Activated CD8-positive, alpha-beta T cell treated with anti-CD3 and anti-CD28 coated beads for 36 hours (primary cell): Measurements from ENCODE around the gene BCAR1. TPM values are rescaled to one million over a fixed set of nuclear protein-coding genes. Genes with fewer than 3 reads are reported as not detected.
"Not testable (repeated sequence)": the region's sequence is repeated elsewhere in the genome, so short reads cannot be mapped to it uniquely, and the experiment has no call there.

ENCODE experiments used
- ATAC-seq: fragments of 200-7000 bp; cut with Tn5 transposase; one replicate; pipeline ENCODE4 v1.10.0; 2021; ENCODE audit warnings: mild to moderate bottlenecking, moderate library complexity
- CTCF ChIA-PET: fragments of 350-600 bp; sonication (Branson Sonifier 250); formaldehyde crosslinking; loops from one replicate; lab custom pipeline; 2021; ENCODE audit warnings: antibody characterized with exemption; lab: Charles Lee
- POLR2A ChIA-PET: fragments of 350-600 bp; sonication (Branson Sonifier 250); formaldehyde crosslinking; loops from one replicate; lab custom pipeline; 2021; ENCODE audit warnings: antibody characterized with exemption; lab: Charles Lee
- DNase-seq: peaks from one replicate; pipeline ENCODE4 v3.0.0-alpha.2; 2020
- H3K27ac Mint-ChIP-seq: one replicate; pipeline ENCODE4 v1.8.0; 2021; ENCODE audit warnings: mild to moderate bottlenecking, mixed read lengths
- H3K27me3 Mint-ChIP-seq: one replicate; pipeline ENCODE4 v1.8.0; 2021; ENCODE audit warnings: mixed read lengths
- H3K36me3 Mint-ChIP-seq: one replicate; pipeline ENCODE4 v1.8.0; 2021; ENCODE audit warnings: low read depth, mixed read lengths
- H3K4me1 Mint-ChIP-seq: one replicate; pipeline ENCODE4 v1.8.0; 2021; ENCODE audit warnings: low read depth, mixed read lengths
- H3K4me3 Mint-ChIP-seq: one replicate; pipeline ENCODE4 v1.8.0; 2021; ENCODE audit warnings: mild to moderate bottlenecking, moderate library complexity, mixed read lengths
- H3K9me3 Mint-ChIP-seq: one replicate; pipeline ENCODE4 v1.8.0; 2021; ENCODE audit warnings: mixed read lengths
- CTCF ChIP-seq: fragments of 200-600 bp; IDR thresholded peaks from one replicate; pipeline ENCODE4 v1.8.0; 2022; ENCODE audit warnings: antibody characterized with exemption, mild to moderate bottlenecking
- intact Hi-C: fragments of 100-400 bp; cut with micrococcal nuclease; formaldehyde crosslinking; loops from one replicate; pipeline ENCODE4 v1.10.0; 2022
- total RNA-seq, 2 experiments: library from RNA; stranded (reverse); gene quantifications; one replicate each; pipeline ENCODE4 v1.2.3, GENCODE V29; 2021

Gene BCAR1
- total RNA-seq, 2 experiments from 2014 or later: 0.34 to 0.87 TPM

GRCh38 chr16:75241412-75241811 lies 10.0 kb downstream of the BCAR1 start:
- ChIA-PET POLR2A (no interaction called here), CTCF (no interaction called here)
- ATAC-seq (no peak), DNase-seq (no peak)
- TF ChIP-seq CTCF: no peak
- Mint-ChIP-seq H3K9me3 (no peaks in the 10 kb centered on the region), H3K27me3 (no peaks in the 10 kb centered on the region), H3K36me3 (no peaks in the 10 kb centered on the region), H3K27ac (no peak overlapping the region), H3K4me3 (no peak overlapping the region), H3K4me1 (no peaks in the 10 kb centered on the region)
- intact Hi-C loops: no loop called here

- intact Hi-C loops, DNase-seq, ATAC-seq, H3K27ac Mint-ChIP-seq, POLR2A ChIA-PET, H3K4me1 Mint-ChIP-seq, H3K36me3 Mint-ChIP-seq, H3K27me3 Mint-ChIP-seq, H3K4me3 Mint-ChIP-seq, H3K9me3 Mint-ChIP-seq: not testable (repeated sequence)
- CTCF ChIA-PET: interaction anchor here (1.0 kb wide), 1 partner anchor 43 kb away, joined by 3 read pairs; no protein-coding TSS in a partner anchor
These were observed 10.8 kb downstream of the BCAR1 start for GRCh38 chr16:75240633-75241032.

GRCh38 chr16:75239542-75240122 lies 11.8 kb downstream of the BCAR1 start:
- ATAC-seq (no peak), DNase-seq (no peak)
- intact Hi-C loops: no loop called here
- ChIA-PET POLR2A (no interaction called here), CTCF (interaction anchor here (0.8 to 1.1 kb wide), 3 partner anchors 40 to 131 kb away, joined by 3 read pairs; no protein-coding TSS in a partner anchor)
- Mint-ChIP-seq H3K36me3 (no peaks in the 10 kb centered on the region), H3K4me3 (no peak overlapping the region), H3K4me1 (peaks cover 4% of the 10 kb centered on the region), H3K27me3 (peaks cover 1% of the 10 kb centered on the region), H3K9me3 (no peaks in the 10 kb centered on the region), H3K27ac (no peak overlapping the region)
- TF ChIP-seq CTCF: no peak

GRCh38 chr16:75238853-75239541 lies 12.4 kb downstream of the BCAR1 start:
- ATAC-seq: no peak
- no peak for TF ChIP-seq CTCF
- Mint-ChIP-seq H3K9me3 (no peaks in the 10 kb centered on the region), H3K36me3 (no peaks in the 10 kb centered on the region), H3K4me3 (no peak overlapping the region), H3K27ac (no peak overlapping the region), H3K4me1 (peaks cover 4% of the 10 kb centered on the region), H3K27me3 (peaks cover 1% of the 10 kb centered on the region)
- intact Hi-C loops: no loop called here
- ChIA-PET POLR2A (no interaction called here), CTCF (interaction anchor here (0.8 to 1.1 kb wide), 2 partner anchors 39 to 132 kb away, joined by 3 read pairs; no protein-coding TSS in a partner anchor)
- DNase-seq: no peak

- intact Hi-C loops: no loop called here
- no peak for DNase-seq
- POLR2A ChIA-PET: no interaction called here
- no peak for TF ChIP-seq CTCF
- Mint-ChIP-seq H3K4me3 (no peak overlapping the region), H3K4me1 (peaks cover 5% of the 10 kb centered on the region), H3K27me3 (peaks cover 1% of the 10 kb centered on the region), H3K27ac (no peak overlapping the region), H3K36me3 (no peaks in the 10 kb centered on the region), H3K9me3 (no peaks in the 10 kb centered on the region)
- CTCF ChIA-PET: interaction anchor here (1.1 kb wide), 1 partner anchor 133 kb away, joined by 3 read pairs; no protein-coding TSS in a partner anchor
- no peak for ATAC-seq
These were observed 13.1 kb downstream of the BCAR1 start for GRCh38 chr16:75238132-75238852.
